ENCODE results near the gene DNM3.

DNA sequence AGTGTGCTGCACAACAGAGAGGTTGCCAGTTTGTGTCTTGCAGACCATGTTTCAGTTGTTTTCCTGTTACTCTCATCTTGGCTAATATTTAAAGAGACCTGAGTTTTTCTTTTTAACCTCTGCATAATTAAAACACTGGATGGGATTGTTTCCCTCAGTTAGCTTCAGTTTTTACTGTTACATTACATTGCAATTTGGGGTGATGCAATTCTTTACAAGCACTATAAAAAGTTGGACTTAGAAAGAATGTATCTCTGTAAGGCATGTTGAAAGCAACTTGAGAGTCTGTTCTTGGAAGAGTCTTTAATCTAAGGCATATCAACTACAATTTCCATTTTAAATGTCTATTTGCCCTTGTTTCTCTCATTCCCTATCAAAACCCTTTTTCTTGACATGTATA is 99.1 kb downstream of the DNM3 start:
- TF ChIP-seq, protein P1, sequence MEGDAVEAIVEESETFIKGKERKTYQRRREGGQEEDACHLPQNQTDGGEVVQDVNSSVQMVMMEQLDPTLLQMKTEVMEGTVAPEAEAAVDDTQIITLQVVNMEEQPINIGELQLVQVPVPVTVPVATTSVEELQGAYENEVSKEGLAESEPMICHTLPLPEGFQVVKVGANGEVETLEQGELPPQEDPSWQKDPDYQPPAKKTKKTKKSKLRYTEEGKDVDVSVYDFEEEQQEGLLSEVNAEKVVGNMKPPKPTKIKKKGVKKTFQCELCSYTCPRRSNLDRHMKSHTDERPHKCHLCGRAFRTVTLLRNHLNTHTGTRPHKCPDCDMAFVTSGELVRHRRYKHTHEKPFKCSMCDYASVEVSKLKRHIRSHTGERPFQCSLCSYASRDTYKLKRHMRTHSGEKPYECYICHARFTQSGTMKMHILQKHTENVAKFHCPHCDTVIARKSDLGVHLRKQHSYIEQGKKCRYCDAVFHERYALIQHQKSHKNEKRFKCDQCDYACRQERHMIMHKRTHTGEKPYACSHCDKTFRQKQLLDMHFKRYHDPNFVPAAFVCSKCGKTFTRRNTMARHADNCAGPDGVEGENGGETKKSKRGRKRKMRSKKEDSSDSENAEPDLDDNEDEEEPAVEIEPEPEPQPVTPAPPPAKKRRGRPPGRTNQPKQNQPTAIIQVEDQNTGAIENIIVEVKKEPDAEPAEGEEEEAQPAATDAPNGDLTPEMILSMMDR (IDR thresholded peaks at IDR 0.05) = no peak
- TF ChIP-seq EZH2 (IDR thresholded peaks at IDR 0.05) = no peak

Measured in neural progenitor cell (in vitro differentiated cells).